WERI-Rb-1 (cell line): ENCODE results near the gene ABHD6.
"Not testable (repeated sequence)": the region's sequence is repeated elsewhere in the genome, so short reads cannot be mapped to it uniquely, and the experiment has no call there.

Source experiments
- DNase-seq: peaks from one replicate; pipeline ENCODE4 v3.0.0-alpha.2; 2020
- H3K27ac ChIP-seq: fragments of 250-450 bp; sonication (Bioruptor Pico); 2 replicates; pipeline ENCODE4 v1.5.1; 2020; ENCODE audit warnings: mild to moderate bottlenecking, moderate library complexity
- H3K27me3 ChIP-seq: fragments of 250-450 bp; sonication (Bioruptor Pico); 2 replicates; pipeline ENCODE4 v1.5.1; 2021; ENCODE audit warnings: mild to moderate bottlenecking, low read depth, moderate library complexity; ENCODE audit not compliant: insufficient read depth, severe bottlenecking
- H3K36me3 ChIP-seq: fragments of 250-450 bp; sonication (Bioruptor Pico); 2 replicates; pipeline ENCODE4 v1.5.1; 2020; ENCODE audit warnings: mild to moderate bottlenecking, moderate library complexity
- H3K4me3 ChIP-seq: 2 replicates; pipeline ENCODE4 v1.5.1; 2011; ENCODE audit warnings: low read depth, mild to moderate bottlenecking, control low read depth, low read length
- H3K9me3 ChIP-seq: fragments of 250-450 bp; sonication (Bioruptor Pico); 2 replicates; pipeline ENCODE4 v1.5.1; 2021; ENCODE audit warnings: mild to moderate bottlenecking, moderate library complexity; ENCODE audit not compliant: severe bottlenecking
- CTCF ChIP-seq: IDR thresholded peaks from 2 replicates; pipeline ENCODE4 v1.5.1; 2011; ENCODE audit warnings: low read depth, mild to moderate bottlenecking, control low read depth, inconsistent platforms, low read length

ABHD6 gene

GRCh38 chr3:58266577-58266976 is 29.0 kb downstream of the ABHD6 start:
- 0 out of 2 replicates have a peak, but pooled peaks cover 3% of the 10 kb centered on the region for H3K36me3 ChIP-seq
- H3K27me3 ChIP-seq, result no peaks in the 10 kb centered on the region
- no peak overlapping the region for H3K27ac ChIP-seq
- no peak for DNase-seq
- no peak overlapping the region for H3K4me3 ChIP-seq
- no peaks in the 10 kb centered on the region for H3K9me3 ChIP-seq
- TF ChIP-seq CTCF, result no peak

- not testable (repeated sequence) for H3K9me3 ChIP-seq, H3K36me3 ChIP-seq, H3K4me3 ChIP-seq, DNase-seq, H3K27me3 ChIP-seq, H3K27ac ChIP-seq
Measured at GRCh38 chr3:58267543-58267942, 30.0 kb downstream of the ABHD6 start.

GRCh38 chr3:58269356-58269755 is 31.8 kb downstream of the ABHD6 start:
- Histone ChIP-seq H3K27ac (no peak overlapping the region), H3K27me3 (no peaks in the 10 kb centered on the region), H3K36me3 (0 out of 2 replicates have a peak, but pooled peaks cover 3% of the 10 kb centered on the region), H3K9me3 (no peaks in the 10 kb centered on the region), H3K4me3 (no peak overlapping the region)
- TF ChIP-seq CTCF, result no peak
- DNase-seq, result no peak

- H3K36me3 ChIP-seq, result 0 out of 2 replicates have a peak, but pooled peaks cover 3% of the 10 kb centered on the region
- no peaks in the 10 kb centered on the region for H3K9me3 ChIP-seq
- no peak for DNase-seq
- TF ChIP-seq CTCF, result no peak
- H3K4me3 ChIP-seq, result no peak overlapping the region
- no peak overlapping the region for H3K27ac ChIP-seq
- H3K27me3 ChIP-seq, result no peaks in the 10 kb centered on the region
Measured at GRCh38 chr3:58270485-58270884, 32.9 kb downstream of the ABHD6 start.

- TF ChIP-seq CTCF, result no peak
- no peaks in the 10 kb centered on the region for H3K27me3 ChIP-seq
- no peak overlapping the region for H3K4me3 ChIP-seq
- H3K36me3 ChIP-seq, result 0 out of 2 replicates have a peak, but pooled peaks cover 3% of the 10 kb centered on the region
- H3K9me3 ChIP-seq, result peaks cover 2% of the 10 kb centered on the region
- H3K27ac ChIP-seq, result no peak overlapping the region
- DNase-seq, result no peak
Measured at GRCh38 chr3:58271901-58272501, 34.4 kb downstream of the ABHD6 start.

GRCh38 chr3:58272891-58273290 is 35.3 kb downstream of the ABHD6 start:
- DNase-seq, result no peak
- Histone ChIP-seq H3K4me3 (no peak overlapping the region), H3K27me3 (no peaks in the 10 kb centered on the region), H3K27ac (no peak overlapping the region), H3K9me3 (peaks cover 2% of the 10 kb centered on the region), H3K36me3 (no peaks in the 10 kb centered on the region)
- TF ChIP-seq CTCF, result no peak

GRCh38 chr3:58273362-58273761 is 35.8 kb downstream of the ABHD6 start:
- DNase-seq, H3K27me3 ChIP-seq, H3K9me3 ChIP-seq, H3K36me3 ChIP-seq, H3K27ac ChIP-seq, H3K4me3 ChIP-seq: not testable (repeated sequence)
